ENCODE data around the gene HS3ST3A1. TPM values are rescaled to one million over a fixed set of nuclear protein-coding genes. Genes with fewer than 3 reads are reported as not detected.

Gene HS3ST3A1
- total RNA-seq = 21.5 TPM

DNA sequence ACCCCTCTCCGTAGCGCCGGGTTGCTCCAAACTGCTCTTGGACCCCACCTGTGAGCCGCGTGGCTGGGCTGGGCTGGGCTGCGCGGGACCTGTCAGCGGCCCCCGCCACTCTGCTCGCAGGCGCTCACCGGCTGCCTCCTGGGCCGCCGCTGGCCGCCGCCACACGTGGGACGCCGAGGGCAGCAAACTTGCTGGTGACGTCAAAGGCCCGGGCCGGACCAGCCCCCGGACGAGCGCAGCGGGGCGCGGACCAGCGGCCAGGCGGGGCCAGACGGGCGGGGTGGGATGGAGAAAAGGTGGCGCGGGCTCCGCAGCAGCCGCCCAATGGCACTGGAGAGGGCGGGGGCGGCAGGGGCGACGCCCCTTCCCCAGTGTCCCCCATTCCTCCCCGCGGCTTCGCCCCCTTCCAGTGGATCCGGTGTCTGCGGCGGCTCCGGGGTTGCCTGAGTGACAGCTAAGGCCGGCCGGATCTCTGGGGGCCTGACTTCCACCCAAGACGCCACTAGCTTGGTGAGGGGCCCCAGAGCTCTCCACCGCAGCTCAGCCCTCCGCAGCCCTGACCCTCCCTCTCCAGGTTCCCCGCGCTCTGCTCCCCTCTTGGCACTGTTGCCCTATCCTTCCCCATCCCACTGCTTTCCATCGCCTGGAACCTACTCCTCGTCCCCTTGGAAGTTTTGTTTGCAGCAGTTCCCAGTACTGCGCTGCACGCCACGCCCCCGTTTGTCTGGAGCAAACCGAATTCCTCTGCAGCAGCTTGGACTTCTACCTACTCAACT is at the start of gene HS3ST3A1:
TSS of gene HS3ST3A1 (minus strand) at position 154 of the 776 bp plus-strand sequence. CDS start 800 bp downstream, outside the sequence.

Small RNA genes within 50 kb of the gene (small RNA-seq; reads per million reads assigned to genes)
- not detected for gene MIR548H3 (ENCODE audit: low replicate concordance)

All from metanephros (tissue), 2 donors.